ENCODE measurements around the gene HSF5. TPM values are rescaled to one million over a fixed set of nuclear protein-coding genes. Genes with fewer than 3 reads are reported as not detected.

HSF5 gene
- total RNA-seq, 1 experiment from 2014 or later: not detected

DNA sequence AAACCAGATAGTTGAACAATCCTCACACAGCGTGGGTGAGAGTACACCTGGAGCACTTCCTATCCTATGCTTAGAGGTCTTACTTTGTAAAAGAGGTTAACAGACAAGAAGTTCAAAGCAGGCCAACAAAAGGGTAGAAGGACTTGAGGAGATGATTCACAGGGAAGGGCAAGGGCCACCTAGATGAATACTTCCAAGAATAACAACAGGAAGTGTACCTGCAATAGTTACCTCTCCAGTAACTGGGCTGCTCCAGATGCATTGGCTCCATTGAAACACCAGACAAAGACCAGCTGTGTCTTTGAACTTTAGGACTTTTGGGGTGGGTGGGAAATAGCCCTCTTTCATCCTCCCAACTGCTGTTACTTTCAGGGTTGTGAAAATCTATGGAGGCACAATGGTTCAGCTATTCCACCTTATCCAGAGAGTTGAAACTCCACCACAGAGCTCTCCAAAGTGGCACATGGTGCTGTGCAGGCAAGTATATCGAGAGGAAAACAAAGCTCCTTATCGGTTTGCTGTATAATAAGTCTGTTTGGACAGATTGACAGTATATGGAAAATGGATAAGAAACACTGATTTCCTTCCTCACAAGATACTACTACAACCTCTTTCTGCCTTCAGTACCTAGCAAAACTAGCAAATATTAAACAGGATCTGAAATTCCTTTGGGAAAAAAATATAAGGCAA, 93.5 kb downstream of the HSF5 start:
- no peak overlapping the region for H2BK12ac ChIP-seq (ENCODE audit: insufficient read length, low read depth, low read length)
- no peak overlapping the region for H3K56ac ChIP-seq (ENCODE audit: insufficient read length, low read depth, low read length)
- TF ChIP-seq, protein P1, sequence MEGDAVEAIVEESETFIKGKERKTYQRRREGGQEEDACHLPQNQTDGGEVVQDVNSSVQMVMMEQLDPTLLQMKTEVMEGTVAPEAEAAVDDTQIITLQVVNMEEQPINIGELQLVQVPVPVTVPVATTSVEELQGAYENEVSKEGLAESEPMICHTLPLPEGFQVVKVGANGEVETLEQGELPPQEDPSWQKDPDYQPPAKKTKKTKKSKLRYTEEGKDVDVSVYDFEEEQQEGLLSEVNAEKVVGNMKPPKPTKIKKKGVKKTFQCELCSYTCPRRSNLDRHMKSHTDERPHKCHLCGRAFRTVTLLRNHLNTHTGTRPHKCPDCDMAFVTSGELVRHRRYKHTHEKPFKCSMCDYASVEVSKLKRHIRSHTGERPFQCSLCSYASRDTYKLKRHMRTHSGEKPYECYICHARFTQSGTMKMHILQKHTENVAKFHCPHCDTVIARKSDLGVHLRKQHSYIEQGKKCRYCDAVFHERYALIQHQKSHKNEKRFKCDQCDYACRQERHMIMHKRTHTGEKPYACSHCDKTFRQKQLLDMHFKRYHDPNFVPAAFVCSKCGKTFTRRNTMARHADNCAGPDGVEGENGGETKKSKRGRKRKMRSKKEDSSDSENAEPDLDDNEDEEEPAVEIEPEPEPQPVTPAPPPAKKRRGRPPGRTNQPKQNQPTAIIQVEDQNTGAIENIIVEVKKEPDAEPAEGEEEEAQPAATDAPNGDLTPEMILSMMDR (conservative IDR thresholded peaks at IDR 0.05): no peak
- no peak overlapping the region for H4K8ac ChIP-seq (replicated peaks; ENCODE audit: insufficient read length, low read depth, low read length)
- no peaks in the 10 kb centered on the region for H3K9me3 ChIP-seq (ENCODE audit: control insufficient read depth, low read depth, low read length)
- no peak overlapping the region for H2BK5ac ChIP-seq (ENCODE audit: insufficient read length, low read length)
- H3K18ac ChIP-seq (ENCODE audit: insufficient read length, low read depth, low read length): no peak overlapping the region
- no peaks in the 10 kb centered on the region for H4K20me1 ChIP-seq (ENCODE audit: control insufficient read depth, insufficient read depth, insufficient read length)
- H3K4me3 Mint-ChIP-seq: no peak overlapping the region
- no peak overlapping the region for H4K5ac ChIP-seq (ENCODE audit: insufficient read length, low read depth, low read length)
- peaks cover 66% of the 10 kb centered on the region for H3K27me3 Mint-ChIP-seq (ENCODE audit: low read depth)
- no peak for DNase-seq
- no peak overlapping the region for H2BK120ac ChIP-seq (ENCODE audit: low read depth, low read length, poor library complexity, severe bottlenecking)
- H3K27ac Mint-ChIP-seq: no peak overlapping the region
- no peak overlapping the region for H2AK5ac ChIP-seq (ENCODE audit: insufficient read length, low read length)
- no peak overlapping the region for H3K4me2 ChIP-seq (ENCODE audit: insufficient read depth, insufficient read length, low read length)
- no peaks in the 10 kb centered on the region for H3K23me2 ChIP-seq (ENCODE audit: insufficient read length, low read depth, low read length, poor library complexity, severe bottlenecking)
- no peak overlapping the region for H3K14ac ChIP-seq (ENCODE audit: insufficient read depth, low read length)
- peaks cover 3% of the 10 kb centered on the region; the same call in 1 of the 2 replicates for H3K4me1 ChIP-seq (ENCODE audit: insufficient read depth, low read length)
- H3K9me3 Mint-ChIP-seq: no peaks in the 10 kb centered on the region
- H3K79me1 ChIP-seq (ENCODE audit: insufficient read depth, low read depth, low read length, poor library complexity, severe bottlenecking): no peaks in the 10 kb centered on the region
- H3T11ph ChIP-seq (ENCODE audit: low read length): no peak overlapping the region
- no peak overlapping the region for H3K23ac ChIP-seq (ENCODE audit: insufficient read length, low read depth, low read length)
- no peak overlapping the region for H2BK20ac ChIP-seq (ENCODE audit: low read depth, low read length, poor library complexity, severe bottlenecking)
- no peak overlapping the region for H3K4ac ChIP-seq (ENCODE audit: low read depth, low read length)
- no peak overlapping the region for H3K27ac ChIP-seq (ENCODE audit: insufficient read length, low read depth, low read length)
- no peak overlapping the region for H2AFZ ChIP-seq (ENCODE audit: low read length)
- no CpG with 5 or more reads among the region's 3 CpGs for WGBS (ENCODE audit: extremely low coverage, insufficient read length, low lambda C conversion rate)
- H3K27me3 ChIP-seq (ENCODE audit: insufficient read depth, low read length): peaks cover 14% of the 10 kb centered on the region
- H3K9ac ChIP-seq (ENCODE audit: extremely low read depth, insufficient read length, low read length): no peak overlapping the region
- no peak overlapping the region for H2BK15ac ChIP-seq (ENCODE audit: low read depth, low read length)
- H4K91ac ChIP-seq (ENCODE audit: insufficient read length, low read depth, low read length): no peak overlapping the region
- H3K4me1 Mint-ChIP-seq: peaks cover 15 to 22% of the 10 kb centered on the region in 2 experiments
- H3K36me3 Mint-ChIP-seq (ENCODE audit: insufficient read depth in 1 of 3, low read depth in 3 of 3): no peaks in the 10 kb centered on the region
- H3K79me2 ChIP-seq (ENCODE audit: insufficient read depth, low read length): no peaks in the 10 kb centered on the region

Data from H9 (cell line).